Liver (tissue), 5 donors: ENCODE data around the gene IFNA4. TPM values are rescaled to one million over a fixed set of nuclear protein-coding genes. Genes with fewer than 3 reads are reported as not detected.

Experiments used
- polyA plus RNA-seq, 2 donors: library from polyadenylated mRNA; stranded (reverse) in 1 of 2; unstranded in 1 of 2; fragments of 200-250 nt in 1 of 2; fragments of >200 nt in 1 of 2; fragmentation: Nextera tagmentation in 1 of 2; extraction: Ambion mirVana in 1 of 2; gene quantifications; one replicate each; pipeline versions ENCODE4 v1.2.1 to v1.2.3, GENCODE V29; 2013 to 2015
- small RNA-seq: library from RNA; depleted of rRNA; stranded (forward); fragments of <200 nt; gene quantifications from one replicate; pipeline ENCODE3, GENCODE V24; 2014
- total RNA-seq, 2 donors: library from RNA; depleted of rRNA; stranded (reverse); fragments of >200 nt; gene quantifications; one replicate each; pipeline ENCODE4 v1.2.3, GENCODE V29; 2014
- donor health status: healthy.
- donor health status: healthy.
- donor health status: healthy.

Gene IFNA4
- total and polyA plus RNA-seq, 4 donors = not detected

Small RNA genes lying within 50 kb of the gene (small RNA-seq; reads per million reads assigned to genes)
- gene RF00019 = not detected

Other genes starting within 250 kb of the IFNA4 start
- 1 to 10 TPM in 1 of 2 donors, under 1 TPM in 1; 0.67 to 2.2 TPM for gene HACD4, start 155.9 kb downstream of the IFNA4 start, total RNA-seq
- gene HACD4, start 155.9 kb downstream of the IFNA4 start, polyA plus RNA-seq = under 1 TPM; 0.25 to 0.31 TPM
- gene IFNB1, start 109.6 kb downstream of the IFNA4 start, total RNA-seq = not detected
- gene IFNB1, start 109.6 kb downstream of the IFNA4 start, polyA plus RNA-seq = not detected
- not detected for gene IFNW1, start 45.8 kb downstream of the IFNA4 start, total RNA-seq
- gene IFNW1, start 45.8 kb downstream of the IFNA4 start, polyA plus RNA-seq = not detected
- gene IFNA21, start 20.9 kb downstream of the IFNA4 start, total RNA-seq = not detected
- gene IFNA21, start 20.9 kb downstream of the IFNA4 start, polyA plus RNA-seq = not detected
- gene IFNA7, start 14.6 kb upstream of the IFNA4 start, total RNA-seq = not detected
- not detected for gene IFNA7, start 14.6 kb upstream of the IFNA4 start, polyA plus RNA-seq
- not detected for gene IFNA10, start 19.6 kb upstream of the IFNA4 start, total RNA-seq
- not detected for gene IFNA10, start 19.6 kb upstream of the IFNA4 start, polyA plus RNA-seq
- not detected for gene IFNA16, start 29.7 kb upstream of the IFNA4 start, total RNA-seq
- gene IFNA16, start 29.7 kb upstream of the IFNA4 start, polyA plus RNA-seq = not detected
- gene IFNA17, start 40.6 kb upstream of the IFNA4 start, total RNA-seq = not detected
- not detected for gene IFNA17, start 40.6 kb upstream of the IFNA4 start, polyA plus RNA-seq
- gene IFNA14, start 52.4 kb upstream of the IFNA4 start, total RNA-seq = not detected
- not detected for gene IFNA14, start 52.4 kb upstream of the IFNA4 start, polyA plus RNA-seq
- under 1 TPM in 1 of 2 donors, not detected in 1; 0.25 TPM for gene IFNA5, start 117.7 kb upstream of the IFNA4 start, total RNA-seq
- not detected for gene IFNA5, start 117.7 kb upstream of the IFNA4 start, polyA plus RNA-seq
- gene KLHL9, start 147.8 kb upstream of the IFNA4 start, total RNA-seq = 10 to 100 TPM; 14.0 to 14.5 TPM
- gene KLHL9, start 147.8 kb upstream of the IFNA4 start, polyA plus RNA-seq = 1 to 10 TPM; 5.6 to 5.7 TPM
- not detected for gene IFNA6, start 163.3 kb upstream of the IFNA4 start, total RNA-seq
- gene IFNA6, start 163.3 kb upstream of the IFNA4 start, polyA plus RNA-seq = not detected
- gene IFNA13, start 180.5 kb upstream of the IFNA4 start, total RNA-seq = not detected
- gene IFNA13, start 180.5 kb upstream of the IFNA4 start, polyA plus RNA-seq = not detected
- not detected for gene IFNA2, start 197.8 kb upstream of the IFNA4 start, total RNA-seq
- not detected for gene IFNA2, start 197.8 kb upstream of the IFNA4 start, polyA plus RNA-seq
- not detected for gene IFNA8, start 221.5 kb upstream of the IFNA4 start, total RNA-seq
- gene IFNA8, start 221.5 kb upstream of the IFNA4 start, polyA plus RNA-seq = not detected